GM19452 (cell line): ENCODE data around the gene LGALS14.
"Not testable (repeated sequence)": the region's sequence is repeated elsewhere in the genome, so short reads cannot be mapped to it uniquely, and the experiment has no call there.

ENCODE experiments used
- ATAC-seq: cut with Tn5 transposase; IDR thresholded peaks from one replicate; pipeline ENCODE4 v1.9.1; 2021; ENCODE audit not compliant: unreplicated experiment

LGALS14 gene, protein sequence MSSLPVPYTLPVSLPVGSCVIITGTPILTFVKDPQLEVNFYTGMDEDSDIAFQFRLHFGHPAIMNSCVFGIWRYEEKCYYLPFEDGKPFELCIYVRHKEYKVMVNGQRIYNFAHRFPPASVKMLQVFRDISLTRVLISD

DNA sequence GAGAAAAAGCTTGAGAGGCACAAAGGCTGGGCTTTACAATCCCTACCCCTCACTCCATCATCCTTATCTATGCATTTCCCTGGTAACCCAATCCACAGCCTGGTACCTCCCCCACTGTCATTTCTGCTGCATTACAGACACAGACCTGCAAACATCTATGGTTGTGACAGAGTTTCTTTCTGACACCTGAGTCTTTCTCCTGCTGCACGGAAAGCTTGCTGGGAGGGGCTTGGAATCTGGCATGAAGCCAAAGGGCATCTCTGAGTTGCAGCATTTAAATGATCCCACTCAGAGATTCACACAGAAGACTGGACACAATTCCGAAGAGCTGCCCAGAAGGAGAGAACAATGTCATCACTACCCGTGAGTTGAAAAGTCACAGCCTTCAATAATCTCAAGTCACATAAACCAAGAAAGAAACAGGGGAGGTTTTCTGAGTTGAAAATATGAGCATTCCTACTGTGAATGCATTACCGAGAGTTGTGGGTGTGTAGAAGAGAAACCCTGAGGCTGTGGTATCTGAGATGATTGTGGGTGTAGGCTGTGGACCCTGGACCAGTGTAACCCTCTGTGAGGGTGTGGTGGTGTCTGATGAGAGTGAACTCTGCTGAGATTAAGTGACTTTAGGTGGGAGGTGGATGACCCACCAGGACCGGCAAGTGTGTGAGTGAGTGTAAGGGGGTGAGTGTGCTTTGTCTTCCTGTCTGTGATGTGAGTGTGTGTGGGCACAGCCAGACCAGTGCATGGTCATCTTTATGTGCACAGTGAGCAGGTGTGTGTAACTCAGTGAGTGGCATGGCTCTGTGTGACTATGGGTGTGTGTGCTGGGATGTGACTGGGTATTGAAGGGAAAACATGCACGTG is at the start of gene LGALS14:
Gene LGALS14, plus strand, starts transcription at position 301 of the 864 bp plus-strand sequence. Its CDS starts 48 bp downstream, at position 349.
- no peak for ATAC-seq

DNA sequence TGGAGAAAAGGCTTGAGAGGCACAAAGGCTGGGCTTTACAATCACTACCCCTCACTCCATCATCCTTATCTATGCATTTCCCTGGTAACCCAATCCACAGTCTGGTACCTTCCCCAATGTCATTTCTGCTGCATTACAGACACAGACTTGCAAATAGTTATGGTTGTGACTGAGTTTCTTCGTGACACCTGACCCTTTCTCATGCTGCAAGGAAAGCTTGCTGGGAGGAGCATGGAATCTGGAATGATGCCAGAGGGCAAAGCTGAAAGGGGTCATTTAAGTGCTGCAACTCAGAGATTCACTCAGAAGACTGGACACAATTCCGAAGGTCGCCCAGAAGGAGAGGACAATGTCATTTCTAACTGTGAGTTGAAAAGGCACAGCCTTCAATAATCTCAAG is 48.7 kb upstream of the LGALS14 start, which contains the start of gene LGALS16:
Gene LGALS16, plus strand, starts transcription at position 301 of the 400 bp plus-strand sequence. Its CDS starts 49 bp downstream, at position 350.
- no peak for ATAC-seq

DNA sequence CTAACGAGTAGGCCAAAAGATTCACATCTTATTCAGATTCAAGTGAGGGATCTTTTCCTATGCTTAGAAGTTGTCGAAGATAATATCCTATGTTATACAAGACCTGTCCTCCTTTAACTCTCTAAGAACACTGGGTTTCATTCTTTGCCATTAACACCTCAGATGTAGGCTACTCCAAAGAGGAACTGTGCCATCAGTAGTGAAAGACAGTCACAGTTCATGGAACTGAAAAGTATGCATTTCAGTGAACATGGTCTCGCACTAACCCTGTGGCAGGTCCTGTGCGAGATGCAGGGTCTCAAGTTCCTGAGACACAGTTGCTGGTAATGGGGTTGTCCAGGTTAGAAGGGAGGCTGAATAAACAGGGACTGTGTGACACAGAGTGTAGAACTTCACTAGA is 44.5 kb upstream of the LGALS14 start:
- no peak for ATAC-seq

DNA sequence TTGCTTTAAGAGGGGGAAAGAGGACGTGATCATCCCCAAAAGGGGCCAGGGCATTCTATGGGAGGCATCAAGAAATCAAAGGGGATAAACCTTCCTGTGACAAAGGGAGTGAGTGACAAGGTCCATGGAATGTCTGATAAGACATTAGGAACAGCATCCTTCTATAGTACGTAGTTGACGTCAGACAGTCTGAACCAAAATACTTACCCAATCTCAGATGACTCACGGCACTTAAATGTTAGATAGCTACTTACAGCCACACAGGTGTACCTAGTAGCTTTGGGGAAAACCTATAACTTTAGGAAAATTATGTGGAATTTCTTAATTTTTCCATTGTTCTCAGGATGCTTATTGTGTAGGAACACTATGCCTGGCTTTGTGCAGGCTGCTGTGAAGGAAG is 43.6 kb upstream of the LGALS14 start:
- ATAC-seq = no peak

DNA sequence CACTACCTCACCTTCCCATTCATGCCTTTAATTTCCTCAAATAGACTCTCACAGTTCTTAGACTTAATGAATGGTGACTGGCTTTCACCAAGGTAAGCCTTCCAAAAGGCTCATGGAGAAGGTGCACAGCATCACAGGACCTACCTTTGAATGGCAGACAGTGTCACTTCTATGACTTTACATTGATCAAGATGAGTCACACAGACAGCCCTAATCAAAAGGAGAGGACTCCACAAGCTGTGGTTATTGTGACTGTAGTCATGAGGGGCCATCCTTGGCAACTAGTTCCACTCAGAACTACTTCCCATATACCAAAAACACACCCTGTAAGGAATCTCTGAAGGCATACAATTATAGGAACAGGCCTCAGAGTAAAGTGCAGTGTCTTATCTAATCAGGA is 42.7 kb upstream of the LGALS14 start:
- ATAC-seq = no peak

DNA sequence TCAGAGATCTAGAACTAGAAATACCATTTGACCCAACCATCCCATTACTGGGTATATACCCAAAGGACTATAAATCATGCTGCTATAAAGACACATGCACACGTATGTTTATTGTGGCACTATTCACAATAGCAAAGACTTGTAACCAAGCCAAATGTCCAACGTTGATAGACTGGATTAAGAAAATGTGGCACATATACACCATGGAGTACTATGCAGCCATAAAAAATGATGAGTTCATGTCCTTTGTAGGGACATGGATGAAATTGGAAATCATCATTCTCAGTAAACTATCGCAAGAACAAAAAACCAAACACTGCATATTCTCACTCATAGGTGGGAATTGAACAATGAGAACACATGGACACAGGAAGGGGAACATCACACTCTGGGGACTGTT is 34.4 kb upstream of the LGALS14 start:
- not testable (repeated sequence) for ATAC-seq

DNA sequence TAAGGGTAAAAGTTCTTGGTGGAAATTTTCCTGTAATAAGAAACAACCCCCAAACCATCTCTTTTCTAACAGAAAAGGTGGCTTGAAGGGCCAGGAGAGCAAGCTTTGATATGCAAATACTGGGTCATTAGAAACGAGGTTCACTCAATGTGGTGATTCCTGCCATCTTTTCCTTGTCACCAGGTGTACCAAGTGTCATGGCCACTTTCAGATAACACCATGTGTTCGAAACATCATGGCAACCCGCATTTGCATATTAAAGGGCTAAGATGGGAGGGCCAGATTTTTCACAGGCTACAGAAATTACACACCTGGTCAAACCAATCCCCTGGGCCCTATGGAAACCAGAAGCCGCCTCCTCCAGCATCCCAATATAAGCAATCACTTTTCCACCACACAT is 33.3 kb upstream of the LGALS14 start:
- no peak for ATAC-seq

DNA sequence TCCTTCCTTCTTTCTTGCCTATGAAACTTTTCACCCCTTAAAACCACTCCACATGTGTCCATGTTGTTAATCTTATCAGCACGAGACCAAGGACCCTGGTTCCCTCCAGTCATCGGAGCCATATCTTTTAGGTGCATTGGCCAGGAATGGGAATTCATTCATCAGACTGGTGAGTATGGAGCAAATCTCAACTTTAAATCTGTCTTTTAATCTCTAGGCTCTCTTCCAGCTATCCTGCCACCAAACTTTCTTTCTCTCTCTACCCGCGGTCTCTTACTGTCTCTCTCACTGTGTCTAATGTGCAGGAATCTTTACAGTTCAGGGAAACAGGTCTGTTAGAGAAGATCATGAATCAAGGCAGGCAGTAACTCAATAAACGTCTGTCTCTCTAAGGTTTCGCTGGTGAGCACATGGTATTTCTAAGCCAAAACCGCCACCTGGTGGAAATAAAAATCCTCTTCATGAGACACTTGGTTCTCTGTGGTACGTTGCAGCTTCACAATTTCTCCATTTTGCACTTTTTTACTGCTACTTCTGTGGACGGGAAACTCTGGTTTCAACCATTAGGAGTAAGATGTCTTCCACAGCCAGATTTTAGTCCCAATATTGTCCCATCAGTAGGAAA is 32.4 kb upstream of the LGALS14 start:
- ATAC-seq = no peak

DNA sequence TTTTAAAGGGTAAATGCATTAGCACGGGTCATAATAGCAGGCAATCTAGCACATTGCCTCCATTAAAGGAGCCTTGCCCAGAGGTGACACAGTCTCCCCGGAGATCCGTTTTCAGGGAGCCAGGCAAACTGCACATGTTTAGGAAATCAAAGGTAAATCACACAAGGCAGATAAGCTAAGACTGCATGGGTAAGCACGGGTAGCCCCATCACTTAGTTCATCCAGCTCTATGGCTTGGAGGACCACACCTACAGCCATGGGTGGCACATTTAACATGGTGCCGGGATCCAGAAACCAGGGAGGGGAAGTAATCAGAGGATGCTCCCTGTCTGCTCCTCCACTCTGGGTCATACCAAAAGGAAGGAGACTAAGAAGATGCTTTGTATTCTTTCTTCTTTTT is 31.8 kb upstream of the LGALS14 start:
- ATAC-seq = no peak

DNA sequence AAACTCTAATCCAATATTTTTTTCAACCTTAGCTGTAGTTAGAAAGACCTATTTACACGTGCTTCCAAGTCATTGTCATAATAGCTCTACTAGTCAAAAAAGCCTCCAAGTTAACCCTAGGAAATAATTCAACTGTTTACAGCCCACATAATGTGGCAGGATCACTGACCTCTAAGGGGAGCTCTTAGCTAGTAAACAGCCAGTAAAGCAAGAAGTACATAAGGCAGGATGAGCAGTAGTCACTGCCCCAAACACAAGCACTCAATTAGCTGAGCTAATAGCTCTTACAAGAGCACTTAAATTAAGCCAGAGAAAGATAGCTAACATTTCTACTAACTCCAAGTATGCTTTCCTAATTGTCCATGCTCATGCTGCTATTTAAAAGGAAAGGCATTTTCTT is 30.4 kb upstream of the LGALS14 start:
- not testable (repeated sequence) for ATAC-seq

DNA sequence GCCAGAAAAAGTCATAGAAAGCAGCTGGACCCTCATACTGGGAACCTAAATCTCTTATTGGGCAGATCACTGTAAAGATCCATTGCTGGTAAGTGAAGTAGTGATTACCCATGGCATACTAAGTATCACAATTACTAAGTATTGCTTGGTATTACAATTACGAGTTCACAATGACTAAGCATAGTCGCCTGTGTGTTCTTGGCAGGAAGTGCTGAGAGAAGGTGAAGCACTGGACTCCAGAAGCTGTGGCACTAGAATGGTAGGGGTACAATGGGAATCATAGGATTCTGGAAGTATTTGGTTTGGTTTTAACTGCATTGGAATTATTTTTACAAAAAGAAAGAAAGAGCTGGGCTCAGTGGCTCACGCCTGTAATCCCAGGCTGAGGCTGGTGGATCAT is 28.3 kb upstream of the LGALS14 start:
- no peak for ATAC-seq

DNA sequence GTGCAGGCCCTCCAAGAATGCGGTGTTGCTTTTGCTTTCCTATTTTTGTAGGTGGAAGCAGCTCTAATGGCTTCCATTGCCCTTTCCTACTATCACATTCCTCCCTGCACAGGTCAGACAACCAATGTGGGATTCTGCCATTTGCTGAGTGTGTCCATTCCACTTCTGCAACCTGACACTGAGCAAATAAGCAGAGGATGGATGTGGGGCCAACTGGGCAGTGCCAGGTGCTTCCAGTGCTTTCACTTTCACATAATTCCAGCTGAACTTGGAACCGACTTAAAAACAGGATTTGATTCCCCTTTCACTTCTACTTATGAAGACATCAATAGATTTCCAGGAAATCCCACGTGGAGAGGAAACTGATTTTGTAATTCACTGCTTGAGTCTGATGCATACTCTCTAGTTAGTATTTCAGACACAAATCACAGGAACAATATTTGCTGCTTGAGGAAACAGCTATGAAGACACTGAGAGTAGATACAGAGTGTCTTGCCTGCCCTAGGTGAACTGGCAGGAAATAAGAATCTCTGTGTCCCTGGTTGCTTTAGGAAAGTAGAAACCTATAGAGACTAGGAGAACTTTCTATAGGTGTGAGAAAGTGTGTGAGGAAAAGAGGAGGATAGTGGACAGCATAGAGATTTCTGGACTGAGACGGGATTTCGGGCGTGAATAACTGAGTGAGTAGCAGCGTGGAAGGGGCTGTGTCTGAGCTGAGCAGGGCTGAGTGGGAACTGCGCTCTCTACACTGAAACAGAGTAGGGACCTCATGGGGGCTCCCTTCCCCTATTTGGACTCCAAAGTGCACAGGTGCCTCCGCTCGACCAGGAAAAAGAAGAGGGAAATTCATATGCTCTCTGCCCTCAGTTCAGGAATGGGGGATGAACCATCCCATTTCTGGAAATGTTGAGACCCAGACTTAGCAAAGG is 26.1 kb upstream of the LGALS14 start:
- no peak for ATAC-seq

DNA sequence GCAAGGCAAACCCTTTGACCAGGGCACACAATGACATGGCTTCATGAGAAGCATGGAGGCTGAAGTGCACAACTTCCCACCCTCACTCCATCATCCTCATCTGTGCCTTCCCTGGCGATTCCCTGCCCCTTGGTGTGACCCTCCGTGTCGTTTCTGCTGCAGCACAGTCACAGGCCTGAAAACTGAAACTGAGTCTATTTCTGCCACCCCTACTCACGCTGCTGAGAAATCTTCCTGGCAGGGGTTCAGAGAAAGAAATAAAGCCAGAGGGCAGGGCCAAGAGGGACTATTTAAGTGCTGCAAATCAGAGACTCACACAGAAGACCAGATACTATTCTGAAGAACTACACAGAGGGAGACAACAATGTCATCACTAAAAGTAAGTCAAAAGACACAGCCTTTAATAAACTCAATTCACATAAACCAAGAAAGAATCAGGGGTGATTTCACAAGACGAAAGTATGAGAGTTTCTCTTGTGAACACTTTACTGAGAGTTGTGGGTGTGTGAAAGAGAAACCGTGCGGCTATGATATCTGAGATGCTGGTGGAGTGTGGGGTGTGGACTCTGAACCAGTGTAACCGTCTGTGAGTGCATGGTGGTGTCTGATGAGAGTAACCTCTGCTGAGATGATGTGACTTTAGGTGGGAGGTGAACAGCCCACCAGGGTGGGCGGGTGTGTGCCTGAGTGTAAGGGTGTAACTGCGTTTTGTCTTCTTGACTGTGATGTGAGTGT is 25.1 kb upstream of the LGALS14 start:
- ATAC-seq = peak; percentile 75

DNA sequence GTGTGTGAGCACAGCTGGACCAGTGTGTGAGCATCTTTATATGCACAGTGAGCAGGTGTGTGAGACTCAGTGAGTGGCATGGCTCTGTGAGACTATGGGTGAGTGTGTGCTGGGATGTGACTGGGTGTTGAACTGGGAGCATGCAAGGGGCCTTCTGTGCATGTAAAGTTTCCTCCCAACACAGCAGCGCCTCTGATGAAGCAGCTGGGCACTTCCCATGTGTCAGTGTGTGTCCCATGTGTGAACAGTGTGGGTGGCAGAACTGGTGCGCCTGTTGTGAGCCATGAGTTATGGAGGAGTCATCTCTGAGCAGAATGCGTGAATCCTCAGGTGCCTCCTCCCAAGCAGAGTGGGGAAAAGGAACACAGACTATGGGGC is 24.5 kb upstream of the LGALS14 start:
- peak; percentile 32 for ATAC-seq

DNA sequence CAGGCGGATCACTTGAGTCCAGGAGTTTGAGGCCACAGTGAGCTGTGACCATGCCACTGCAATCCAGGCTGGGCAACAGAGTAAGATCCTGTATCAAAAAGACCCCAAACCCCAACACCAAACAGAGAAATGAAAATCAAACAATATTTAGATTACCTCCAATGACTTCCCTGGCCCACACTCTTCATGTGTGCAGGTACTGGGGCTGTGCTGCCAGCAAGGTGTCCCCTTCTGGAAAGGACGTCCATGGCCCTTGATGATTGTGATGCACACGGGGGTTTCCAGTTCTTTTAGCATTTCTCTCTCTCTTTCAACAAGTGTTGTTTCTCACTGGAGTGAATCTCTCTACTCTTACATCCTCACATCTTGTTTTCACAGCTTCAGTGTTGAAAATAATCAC is 23.7 kb upstream of the LGALS14 start:
- ATAC-seq = no peak

DNA sequence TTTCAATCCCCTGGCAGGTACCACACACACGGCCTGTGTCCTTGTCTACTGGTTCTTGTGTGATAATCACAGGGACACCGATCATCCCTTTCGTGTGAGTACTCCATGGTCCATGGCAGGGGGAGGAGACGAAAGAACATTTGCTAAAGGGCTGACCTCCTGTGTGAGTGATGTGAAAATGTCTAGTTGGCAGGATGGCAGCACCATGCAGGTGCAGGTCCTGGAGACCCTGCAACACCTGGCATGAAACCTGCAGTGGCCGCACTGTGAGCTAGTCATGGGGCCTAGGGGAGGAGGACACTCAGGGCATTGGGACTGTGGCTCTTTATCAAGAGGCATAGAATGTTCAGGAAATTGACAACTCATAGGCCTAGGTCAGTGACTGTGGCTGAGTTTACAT is 22.9 kb upstream of the LGALS14 start:
- no peak for ATAC-seq

DNA sequence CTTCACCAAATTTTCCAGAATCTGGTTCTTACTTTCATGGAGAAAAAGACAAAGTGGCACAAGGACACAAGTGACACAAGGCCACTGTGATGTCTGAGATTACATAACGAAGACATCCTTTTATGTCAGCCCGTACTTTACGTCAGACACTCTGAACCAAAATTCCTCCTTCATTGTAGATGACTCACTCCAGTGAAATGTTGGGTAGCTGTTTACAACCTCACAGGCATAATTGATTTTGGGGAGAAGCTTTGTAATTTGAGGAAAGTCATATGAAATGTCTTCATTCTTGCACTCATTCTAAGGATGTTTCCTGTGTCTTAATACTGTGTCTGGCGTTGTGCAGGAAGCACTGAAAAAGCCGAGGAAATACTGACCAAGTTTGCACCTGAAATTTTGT is 20.0 kb upstream of the LGALS14 start:
- no peak for ATAC-seq

DNA sequence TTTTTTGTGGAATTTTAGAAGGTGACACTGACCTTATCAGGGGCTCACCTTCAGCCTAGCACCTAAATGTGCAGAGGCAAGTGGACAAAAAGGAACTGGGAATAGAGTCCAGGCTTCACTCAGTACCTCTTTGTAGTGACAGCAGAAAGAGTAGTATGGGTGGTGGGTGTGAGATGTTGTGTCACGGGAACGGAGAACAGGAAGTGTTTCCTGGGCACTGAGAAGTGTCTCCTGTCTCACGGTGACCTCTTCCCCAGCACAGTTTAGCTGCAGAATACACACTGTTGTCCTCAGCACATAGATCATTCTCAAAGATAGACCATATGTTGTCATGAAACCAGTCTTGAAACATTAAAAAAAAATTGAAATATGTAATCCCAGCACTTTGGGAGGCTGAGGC is 17.5 kb upstream of the LGALS14 start:
- ATAC-seq = no peak

DNA sequence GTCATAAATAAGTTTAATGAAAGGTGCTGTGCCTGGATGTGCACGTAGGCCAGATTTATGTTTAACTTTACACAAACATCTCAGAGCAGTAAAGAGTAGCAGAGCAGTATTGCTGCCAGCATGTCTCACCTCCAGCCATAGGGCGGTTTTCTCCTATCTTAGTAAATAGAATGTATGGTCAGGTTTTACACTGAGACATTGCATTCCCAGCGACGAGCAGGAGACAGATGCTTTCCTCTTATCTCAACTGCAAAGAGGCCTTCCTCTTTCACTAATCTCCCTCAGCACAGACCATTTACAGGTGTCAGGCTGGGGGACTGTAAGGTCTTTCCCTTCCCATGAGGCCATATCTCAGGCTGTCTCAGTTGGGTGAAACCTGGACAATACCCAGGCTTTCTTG is 15.6 kb upstream of the LGALS14 start:
- ATAC-seq = not testable (repeated sequence)

DNA sequence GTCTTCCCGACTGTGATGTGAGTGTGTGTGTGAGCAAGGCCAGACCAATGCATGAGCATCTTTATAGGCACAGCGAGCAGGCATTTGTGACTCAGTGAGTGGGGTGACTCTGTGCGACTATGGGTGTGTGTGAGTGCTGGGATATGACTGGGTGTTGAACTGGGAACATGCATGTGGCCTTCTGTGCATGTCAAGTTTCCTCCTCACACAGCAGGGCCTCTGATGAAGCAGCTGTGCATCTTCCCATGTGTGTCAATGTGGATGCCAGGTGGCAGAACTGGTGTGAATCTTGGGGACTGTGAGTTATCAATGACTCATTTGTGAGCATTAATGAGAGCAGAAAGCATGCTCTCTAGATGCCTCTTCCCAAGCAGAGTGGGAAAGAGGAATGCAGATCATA is 12.1 kb upstream of the LGALS14 start:
- no peak for ATAC-seq
